GM12878 (cell line): ENCODE data around the gene PRR12. TPM values are rescaled to one million over a fixed set of nuclear protein-coding genes. Genes with fewer than 3 reads are reported as not detected.

ENCODE experiments used
- ATAC-seq: fragments of 200-7000 bp; cut with Tn5 transposase; 3 replicates; pipeline ENCODE4 v1.9.1; 2020; ENCODE audit warnings: mild to moderate bottlenecking, moderate library complexity
- Bru-seq: library from RNA; stranded (reverse); fragments of 400-500 nt; gene quantifications from one replicate; lab custom pipeline; 2021; lab: Mats Ljungman, UMichigan
- BruChase-seq, 2 experiments: library from RNA; stranded (reverse); fragments of 400-500 nt; gene quantifications; one replicate each; lab custom pipeline; 2021; lab: Mats Ljungman, UMichigan
- BruUV-seq: library from RNA; stranded (reverse); fragments of 400-500 nt; replicated peaks from 2 replicates; lab custom pipeline; 2021; lab: Mats Ljungman, UMichigan
- CTCF ChIA-PET: fragments of 300-600 bp; sonication (Branson Sonifier 250); formaldehyde crosslinking; extraction: SDS; loops from one replicate; lab custom pipeline; 2021; ENCODE audit warnings: inconsistent platforms; lab: Yijun Ruan, JAX
- POLR2A ChIA-PET: fragments of 350-600 bp; formaldehyde crosslinking; extraction: SDS; loops from one replicate; lab custom pipeline; 2021; ENCODE audit warnings: inconsistent platforms; lab: Charles Lee
- RAD21 ChIA-PET: fragments of 300-600 bp; sonication (Branson Sonifier 250); formaldehyde crosslinking; loops from one replicate; lab custom pipeline; 2023; ENCODE audit warnings: antibody characterized with exemption; ENCODE audit not compliant: unreplicated experiment; lab: Charles Lee
- SMC1A ChIA-PET: fragments of 300-600 bp; sonication (Branson Sonifier 250); formaldehyde crosslinking; loops from one replicate; lab custom pipeline; 2023; ENCODE audit not compliant: unreplicated experiment, uncharacterized antibody; lab: Charles Lee
- DNase-seq: peaks from one replicate; pipeline ENCODE4 v3.0.0-alpha.2; 2011; ENCODE audit warnings: low read depth, low spot score
- FAIRE-seq: peaks from 3 replicates; lab custom pipeline; 2011; peaks lifted over from hg19 to GRCh38; lab: Jason Lieb, UNC
- H2AFZ ChIP-seq: 2 replicates; pipeline ENCODE4 v1.6.0; 2011; ENCODE audit warnings: low read depth, low read length, control low read depth; ENCODE audit not compliant: control insufficient read depth
- H3K27ac ChIP-seq: 2 replicates; pipeline ENCODE4 v1.5.1; 2011; ENCODE audit warnings: control low read depth; ENCODE audit not compliant: control insufficient read depth, insufficient read depth
- H3K27me3 ChIP-seq, 2 experiments: replicated peaks in 1 of 2; 2 replicates each; pipeline versions ENCODE4 v1.6.0 to v1.6.1; 2011; ENCODE audit warnings: low read length in 1 of 2; ENCODE audit not compliant: control insufficient read depth in 2 of 2, insufficient read depth in 2 of 2
- H3K36me3 ChIP-seq, 2 experiments: 2 replicates each; pipeline ENCODE4 v1.5.1; 2011; ENCODE audit warnings: low read length in 1 of 2; ENCODE audit not compliant: control insufficient read depth in 2 of 2, insufficient read depth in 2 of 2
- H3K4me1 ChIP-seq: 2 replicates; pipeline ENCODE4 v1.6.1; 2011; ENCODE audit warnings: mild to moderate bottlenecking, low read length, moderate library complexity, mixed read lengths; ENCODE audit not compliant: control insufficient read depth, insufficient read depth
- H3K4me2 ChIP-seq: 2 replicates; pipeline ENCODE4 v1.6.0; 2011; ENCODE audit warnings: control low read depth; ENCODE audit not compliant: control insufficient read depth, insufficient read depth
- H3K4me3 ChIP-seq: fragments of 200-600 bp; sonication (generic); 2 replicates; pipeline ENCODE4 v1.5.1; 2016
- H3K79me2 ChIP-seq: 2 replicates; pipeline ENCODE4 v1.6.0; 2011; ENCODE audit warnings: low read length; ENCODE audit not compliant: control insufficient read depth, insufficient read depth
- H3K9ac ChIP-seq: 2 replicates; pipeline ENCODE4 v1.8.0; 2011; ENCODE audit warnings: low read length, control low read depth, mixed read lengths; ENCODE audit not compliant: control insufficient read depth, insufficient read depth
- H3K9me3 ChIP-seq: replicated peaks from 3 replicates; pipeline ENCODE4 v1.5.1; 2011; ENCODE audit warnings: mild to moderate bottlenecking, low read length; ENCODE audit not compliant: control insufficient read depth, insufficient read depth
- H4K20me1 ChIP-seq: 2 replicates; pipeline ENCODE4 v1.6.0; 2011; ENCODE audit not compliant: control insufficient read depth, insufficient read depth
- CBX5 ChIP-seq: sonication (generic); IDR thresholded peaks from 2 replicates; pipeline ENCODE4 v1.6.1; 2016; ENCODE audit warnings: low read depth, moderate library complexity, mild to moderate bottlenecking, inconsistent platforms
- E2F4 ChIP-seq: IDR thresholded peaks from 2 replicates; pipeline ENCODE4 v1.6.1; 2012; ENCODE audit warnings: low read depth, low read length, improper control_type of control experiment
- HSF1 ChIP-seq: fragments of 150-350 bp; IDR thresholded peaks from 2 replicates; pipeline ENCODE4 v1.6.1; 2014; ENCODE audit warnings: mild to moderate bottlenecking, low read depth, low read length
- JUND ChIP-seq: IDR thresholded peaks from 2 replicates; pipeline ENCODE4 v1.6.1; 2012; ENCODE audit warnings: low read depth, mild to moderate bottlenecking, low read length, improper control_type of control experiment, moderate library complexity
- MEF2A ChIP-seq: IDR thresholded peaks from 2 replicates; pipeline ENCODE4 v1.6.1; 2011; ENCODE audit warnings: low read depth, mild to moderate bottlenecking, low read length, moderate library complexity; ENCODE audit not compliant: insufficient read depth
- MLLT1 ChIP-seq: fragments of 450-650 bp; IDR thresholded peaks from 2 replicates; pipeline ENCODE4 v1.6.1; 2016; ENCODE audit warnings: mild to moderate bottlenecking
- NKRF ChIP-seq: fragments of 450-650 bp; conservative IDR thresholded peaks from 2 replicates; pipeline ENCODE4 v1.6.1; 2017; ENCODE audit warnings: mild to moderate bottlenecking, moderate library complexity
- PAX5 ChIP-seq: IDR thresholded peaks from 2 replicates; pipeline ENCODE4 v1.6.1; 2011; ENCODE audit warnings: low read depth, low read length, borderline replicate concordance
- POU2F2 ChIP-seq: IDR thresholded peaks from 3 replicates; pipeline ENCODE4 v1.6.1; 2011; ENCODE audit warnings: low read depth, mild to moderate bottlenecking, low read length, borderline replicate concordance
- SMAD5 ChIP-seq: IDR thresholded peaks from 2 replicates; pipeline ENCODE4 v1.6.1; 2016; ENCODE audit warnings: antibody characterized with exemption, low read depth
- ZNF207 ChIP-seq: fragments of 450-650 bp; IDR thresholded peaks from 2 replicates; pipeline ENCODE4 v1.6.1; 2014; ENCODE audit warnings: antibody characterized with exemption, mild to moderate bottlenecking, borderline replicate concordance
- WGBS: methylation state at CpG from one replicate; pipeline ENCODE4 v1.1.6; 2016; ENCODE audit warnings: low lambda C conversion rate; ENCODE audit not compliant: insufficient replicate concordance, insufficient coverage; ENCODE audit errors: missing lambda C conversion rate; 5-methylcytosine and 5-hydroxymethylcytosine counted together
- in situ Hi-C: fragments of 300-500 bp; cut with MboI; formaldehyde crosslinking; loops from 9 replicates; pipeline ENCODE4 v1.14.3; 2018; ENCODE audit warnings: mixed read lengths
- intact Hi-C: fragments of 100-400 bp; cut with micrococcal nuclease; formaldehyde crosslinking; loops from one replicate; pipeline ENCODE4 v1.14.2; 2022; ENCODE audit not compliant: unreplicated experiment
- long read RNA-seq, 2 experiments: library from polyadenylated mRNA; unstranded; transcript quantifications; one replicate each; pipeline ENCODE4 v2.0.0, GENCODE V29; 2019 to 2020
- polyA minus RNA-seq, 3 experiments: library from RNA; depleted of rRNA, polyadenylated mRNA; stranded (reverse); fragments of >200 nt; gene quantifications; 2 replicates each; pipeline ENCODE4 v1.2.3, GENCODE V29; 2011
- polyA plus RNA-seq, 11 experiments: library from polyadenylated mRNA; depleted of rRNA in 4 of 11; unstranded in 6 of 11; stranded (reverse) in 5 of 11; fragments of >200 nt; fragmentation: Nextera tagmentation in 4 of 11; fragmentation: Illumina TruSeq in 1 of 11; extraction: Ambion mirVana in 4 of 11; extraction: Trizol in 1 of 11; gene quantifications; 1 replicate in 1 of 11; 2 replicates in 10 of 11; pipeline versions ENCODE4 v1.2.1 to v1.2.3, GENCODE V29; 2011 to 2016; ENCODE audit warnings: inconsistent platforms in 2 of 11, missing spikeins in 2 of 11, low read depth in 1 of 11
- total RNA-seq, 4 experiments: library from RNA; depleted of rRNA in 3 of 4; stranded (reverse); fragments of >200 nt in 3 of 4; fragmentation: Illumina TruSeq in 1 of 4; extraction: Trizol in 1 of 4; gene quantifications; 2 replicates each; pipeline versions ENCODE4 v1.2.1 to v1.2.3, GENCODE V29; 2013 to 2021

The PRR12 gene
- total RNA-seq (2013; cell fraction: nucleolus; rRNA removed), result 10.0 and 11.4 TPM in 2 replicates
- total RNA-seq (2014; rRNA removed) (1.5 and 1.8 TPM in 2 replicates), total RNA-seq (2014; rRNA removed; fragmentation: Illumina TruSeq; extraction: Trizol) (0.83 and 0.94 TPM in 2 replicates), total RNA-seq (2021) (22.7 and 25.3 TPM in 2 replicates), polyA plus RNA-seq (2011; rRNA removed) (0.13 and 0.30 TPM in 2 replicates), polyA plus RNA-seq (2014; fragmentation: Illumina TruSeq; extraction: Trizol) (0.78 and 2.6 TPM in 2 replicates), polyA plus RNA-seq (2014; fragmentation: Nextera tagmentation; extraction: Ambion mirVana) (under 1 TPM; 0.02 to 0.11 TPM), polyA plus RNA-seq (2014; rRNA removed) (5.4 and 8.5 TPM in 2 replicates), polyA plus RNA-seq (2016; fragmentation: Nextera tagmentation; extraction: Ambion mirVana) (1 to 10 TPM; 1.5 to 1.8 TPM), polyA minus RNA-seq (2011; rRNA and poly(A)+ RNA removed) (0.51 and 1.4 TPM in 2 replicates), Bru-seq, nascent RNA (percentile 57 among the genes with signal in this experiment), BruChase-seq, experiment 1, labeled RNA remaining after a 6-hour chase (percentile 69 among the genes with signal in this experiment), BruChase-seq, experiment 2, labeled RNA remaining after a 2-hour chase (percentile 67 among the genes with signal in this experiment)
- 1.4 TPM for polyA plus RNA-seq (2011; ENCODE audit: low read depth)
- 0.52 and 0.55 TPM in 2 replicates for polyA plus RNA-seq (2011; cell fraction: cytosol; rRNA removed)
- 2.6 and 6.4 TPM in 2 replicates for polyA plus RNA-seq (2011; cell fraction: nucleus; rRNA removed)
- 6.4 and 7.2 TPM in 2 replicates for polyA plus RNA-seq (2012)
- polyA minus RNA-seq (2011; cell fraction: cytosol; rRNA and poly(A)+ RNA removed), result 4.1 and 4.4 TPM in 2 replicates
- polyA minus RNA-seq (2011; cell fraction: nucleus; rRNA and poly(A)+ RNA removed), result 2.2 and 3.0 TPM in 2 replicates
- long read RNA-seq, experiment 1, result 0 reads
- long read RNA-seq, experiment 2, result 0 reads

- 0% methylated on average over 6 of the region's 66 CpGs for WGBS
- H2AFZ ChIP-seq, result peak within 1 kb of the TSS; percentile 85
- peak; percentile 52 for ATAC-seq
- H3K9ac ChIP-seq, result peak within 1 kb of the TSS; percentile 95
- BruUV-seq, result no TSS peak
- ChIA-PET CTCF (interaction anchor here (0.7 to 1.1 kb wide), 3 partner anchors 21 to 85 kb away, joined by 3 to 5 read pairs (median 4); partner anchors contain the start of gene RRAS), POLR2A (interaction anchor here (0.5 to 4.8 kb wide), 9 partner anchors 10 to 320 kb away, joined by 3 to 49 read pairs (median 6); partner anchors contain the start of genes AP2A1, NOSIP, PNKP and PRMT1), RAD21 (interaction anchor here (1.0 to 1.5 kb wide), 5 partner anchors 49 to 139 kb away, joined by 3 to 9 read pairs (median 4); partner anchors contain the start of genes BCL2L12, IRF3 and RRAS), SMC1A (interaction anchor here (1.0 to 2.2 kb wide), 5 partner anchors 11 to 85 kb away, joined by 3 to 7 read pairs (median 4); partner anchors contain the start of genes NOSIP, PRRG2 and RRAS)
- intact Hi-C loops, result loop anchor here (1.0 to 5.0 kb wide), 2 partner anchors 11 to 51 kb away; partner anchors contain the start of genes NOSIP, RRAS and SCAF1
- H3K27me3 ChIP-seq, result no peaks in the 10 kb centered on the region
- peak within 1 kb of the TSS; percentile 90 for H3K27ac ChIP-seq
- H3K9me3 ChIP-seq, result no peaks in the 10 kb centered on the region
- FAIRE-seq, result no peak
- in situ Hi-C loops, result no loop called here
- H3K36me3 ChIP-seq, result peaks cover 0 to 8% of the 10 kb centered on the region in 2 experiments; a peak in 2 of 4 replicates
- H3K4me1 ChIP-seq, result peaks cover 15% of the 10 kb centered on the region
- peaks cover 28% of the 10 kb centered on the region for H3K79me2 ChIP-seq
- H3K4me2 ChIP-seq, result peak within 1 kb of the TSS; percentile 100
- H4K20me1 ChIP-seq, result peaks cover 3% of the 10 kb centered on the region; the same call in 1 of the 2 replicates
- DNase-seq, result no peak
- H3K4me3 ChIP-seq, result peak within 1 kb of the TSS; percentile 89
- no peak for TF ChIP-seq ZNF207
- 0 out of 2 replicates have a peak, but pooled peaks have one; percentile 6 for TF ChIP-seq MLLT1
- TF ChIP-seq SMAD5, result 0 out of 2 replicates have a peak, but pooled peaks have one; percentile 43
- no peak for TF ChIP-seq CBX5
- peak; percentile 68 for TF ChIP-seq PAX5
- TF ChIP-seq POU2F2, result peak; percentile 66; the same call in 1 of the 3 replicates
- TF ChIP-seq NKRF, result peak; percentile 3; the same call in 1 of the 2 replicates
- no peak for TF ChIP-seq JUND
- TF ChIP-seq HSF1, result no peak
- no peak for TF ChIP-seq MEF2A
- no peak for TF ChIP-seq E2F4
Measured at GRCh38 chr19:49590971-49591730, at the start of gene PRR12. Gene PRR12, plus strand, starts transcription at chr19:49591182. Its CDS starts 473 bp downstream, at chr19:49591655.
